ENCODE results near the gene MED12.

DNA sequence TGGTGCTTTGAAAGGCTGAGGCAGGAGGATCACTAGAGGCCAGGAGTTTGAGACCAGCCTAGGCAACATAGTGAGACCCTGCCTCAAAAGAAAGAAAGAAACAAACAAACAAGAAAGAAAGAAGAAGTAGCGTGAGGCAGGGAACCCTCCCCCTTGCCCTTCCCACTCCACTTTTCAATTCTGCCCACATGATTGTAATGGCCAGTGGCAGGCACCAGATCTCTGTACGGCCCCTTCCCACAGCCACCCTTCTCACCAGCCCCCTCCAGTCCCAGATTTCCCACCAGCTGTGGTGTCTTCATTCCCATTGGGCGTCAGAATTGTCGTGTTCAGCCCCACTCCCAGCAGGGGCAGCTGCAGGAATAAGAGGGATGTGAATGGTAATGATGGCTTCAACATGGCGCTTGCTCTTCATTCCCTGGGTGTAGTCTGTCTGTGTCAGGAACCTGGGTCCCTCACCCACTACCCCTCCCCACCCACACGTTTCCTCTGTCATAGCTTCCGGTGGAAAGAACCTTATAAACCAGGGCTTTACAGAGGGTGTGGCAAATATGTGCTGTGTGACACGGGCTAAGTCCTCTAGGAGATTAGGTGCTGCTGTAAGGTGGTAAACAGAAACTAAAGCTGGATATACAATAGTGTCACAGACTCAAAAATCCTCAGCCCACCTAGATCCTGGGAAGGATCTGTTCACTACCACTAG lies 7.1 kb upstream of the MED12 start, which contains the start of gene IL2RG:
- TF ChIP-seq, protein P1, sequence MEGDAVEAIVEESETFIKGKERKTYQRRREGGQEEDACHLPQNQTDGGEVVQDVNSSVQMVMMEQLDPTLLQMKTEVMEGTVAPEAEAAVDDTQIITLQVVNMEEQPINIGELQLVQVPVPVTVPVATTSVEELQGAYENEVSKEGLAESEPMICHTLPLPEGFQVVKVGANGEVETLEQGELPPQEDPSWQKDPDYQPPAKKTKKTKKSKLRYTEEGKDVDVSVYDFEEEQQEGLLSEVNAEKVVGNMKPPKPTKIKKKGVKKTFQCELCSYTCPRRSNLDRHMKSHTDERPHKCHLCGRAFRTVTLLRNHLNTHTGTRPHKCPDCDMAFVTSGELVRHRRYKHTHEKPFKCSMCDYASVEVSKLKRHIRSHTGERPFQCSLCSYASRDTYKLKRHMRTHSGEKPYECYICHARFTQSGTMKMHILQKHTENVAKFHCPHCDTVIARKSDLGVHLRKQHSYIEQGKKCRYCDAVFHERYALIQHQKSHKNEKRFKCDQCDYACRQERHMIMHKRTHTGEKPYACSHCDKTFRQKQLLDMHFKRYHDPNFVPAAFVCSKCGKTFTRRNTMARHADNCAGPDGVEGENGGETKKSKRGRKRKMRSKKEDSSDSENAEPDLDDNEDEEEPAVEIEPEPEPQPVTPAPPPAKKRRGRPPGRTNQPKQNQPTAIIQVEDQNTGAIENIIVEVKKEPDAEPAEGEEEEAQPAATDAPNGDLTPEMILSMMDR (IDR thresholded peaks at IDR 0.05; ENCODE audit: insufficient read depth, low read length, poor library complexity, severe bottlenecking), result no peak
- no peak for TF ChIP-seq EZH2phosphoT487 (conservative IDR thresholded peaks at IDR 0.05; ENCODE audit: low read length)

All from SU-DHL-6 (cell line).